OCI-LY3 (cell line): ENCODE data around the gene RGCC.

Source experiments
- H2AFZ ChIP-seq: fragments of 200-600, 300-600 bp; shearing (Covaris generic); 2 replicates; pipeline ENCODE4 v1.6.0; 2014; ENCODE audit warnings: antibody characterized with exemption, low read depth, low read length
- H3K27ac ChIP-seq: fragments of 200-600, 300-600 bp; sonication (generic); 2 replicates; pipeline ENCODE4 v1.5.1; 2014; ENCODE audit warnings: mild to moderate bottlenecking, low read length, moderate library complexity, mixed read lengths
- H3K27me3 ChIP-seq: fragments of 200-600, 300-600 bp; sonication (generic); 2 replicates; pipeline ENCODE4 v1.6.1; 2014; ENCODE audit warnings: low read depth, low read length, mixed read lengths
- H3K36me3 ChIP-seq: fragments of 200-600, 300-600 bp; sonication (generic); replicated peaks from 2 replicates; pipeline ENCODE3; 2014; ENCODE audit warnings: low read depth, low read length, mixed read lengths
- H3K4me1 ChIP-seq: fragments of 300-600, 200-600 bp; sonication (generic); 2 replicates; pipeline ENCODE4 v1.6.1; 2014; ENCODE audit warnings: low read length, mixed read lengths
- H3K4me2 ChIP-seq: fragments of 200-600, 300-600 bp; sonication (generic); 2 replicates; pipeline ENCODE4 v1.6.1; 2014; ENCODE audit warnings: low read length, mixed read lengths
- H3K4me3 ChIP-seq: fragments of 300-600, 200-600 bp; sonication (generic); 2 replicates; pipeline ENCODE4 v1.5.1; 2014; ENCODE audit warnings: antibody characterized with exemption, mild to moderate bottlenecking, low read length, moderate library complexity
- H3K79me2 ChIP-seq: fragments of 300-600, 200-600 bp; shearing (Covaris generic); 2 replicates; pipeline ENCODE4 v1.6.1; 2014; ENCODE audit warnings: mild to moderate bottlenecking, low read length, mixed read lengths
- H3K9ac ChIP-seq: fragments of 300-600, 200-600 bp; shearing (Covaris generic); 2 replicates; pipeline ENCODE4 v1.6.0; 2014; ENCODE audit warnings: mild to moderate bottlenecking, low read length, moderate library complexity
- H3K9me3 ChIP-seq: fragments of 200-600, 300-600 bp; shearing (Covaris generic); 2 replicates; pipeline ENCODE4 v1.6.1; 2014; ENCODE audit warnings: low read length, mixed read lengths; ENCODE audit not compliant: insufficient read depth
- H4K20me1 ChIP-seq: fragments of 200-600, 300-600 bp; sonication (generic); 2 replicates; pipeline ENCODE4 v1.6.1; 2016; ENCODE audit warnings: low read length, mixed read lengths; ENCODE audit not compliant: insufficient read depth
- EZH2phosphoT487 ChIP-seq: fragments of 200-600 bp; shearing (Covaris generic); IDR thresholded peaks from 2 replicates; pipeline ENCODE4 v1.6.1; 2018; ENCODE audit warnings: antibody characterized with exemption, mixed run types, low read depth
- TF ChIP-seq, protein P1 (sequence below): fragments of 200-600, 300-600 bp; sonication (generic); IDR thresholded peaks from 2 replicates; pipeline ENCODE4 v1.5.1; 2014; ENCODE audit warnings: antibody characterized with exemption, low read length, low read depth

Gene RGCC

DNA sequence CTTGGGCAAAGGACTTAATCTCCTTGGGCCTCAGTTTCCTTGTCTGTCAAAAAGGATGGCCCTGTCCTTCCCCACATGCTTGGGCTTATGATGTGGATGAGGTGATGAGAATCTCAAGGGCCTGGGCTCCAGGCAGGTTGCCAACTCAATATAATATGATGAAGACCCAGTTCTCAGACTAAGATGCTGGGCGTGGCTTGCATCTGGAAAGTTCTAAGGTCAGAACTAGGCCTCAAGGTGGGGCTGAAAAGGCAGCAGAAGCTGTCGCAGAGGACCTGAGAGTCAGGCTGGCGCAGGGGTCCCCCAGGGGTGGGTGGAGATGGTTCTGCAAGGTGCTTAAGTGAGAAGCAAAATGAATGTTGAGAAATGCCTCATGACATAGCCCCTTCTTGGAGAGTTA lies 58.8 kb downstream of the RGCC start:
- TF ChIP-seq, protein P1, sequence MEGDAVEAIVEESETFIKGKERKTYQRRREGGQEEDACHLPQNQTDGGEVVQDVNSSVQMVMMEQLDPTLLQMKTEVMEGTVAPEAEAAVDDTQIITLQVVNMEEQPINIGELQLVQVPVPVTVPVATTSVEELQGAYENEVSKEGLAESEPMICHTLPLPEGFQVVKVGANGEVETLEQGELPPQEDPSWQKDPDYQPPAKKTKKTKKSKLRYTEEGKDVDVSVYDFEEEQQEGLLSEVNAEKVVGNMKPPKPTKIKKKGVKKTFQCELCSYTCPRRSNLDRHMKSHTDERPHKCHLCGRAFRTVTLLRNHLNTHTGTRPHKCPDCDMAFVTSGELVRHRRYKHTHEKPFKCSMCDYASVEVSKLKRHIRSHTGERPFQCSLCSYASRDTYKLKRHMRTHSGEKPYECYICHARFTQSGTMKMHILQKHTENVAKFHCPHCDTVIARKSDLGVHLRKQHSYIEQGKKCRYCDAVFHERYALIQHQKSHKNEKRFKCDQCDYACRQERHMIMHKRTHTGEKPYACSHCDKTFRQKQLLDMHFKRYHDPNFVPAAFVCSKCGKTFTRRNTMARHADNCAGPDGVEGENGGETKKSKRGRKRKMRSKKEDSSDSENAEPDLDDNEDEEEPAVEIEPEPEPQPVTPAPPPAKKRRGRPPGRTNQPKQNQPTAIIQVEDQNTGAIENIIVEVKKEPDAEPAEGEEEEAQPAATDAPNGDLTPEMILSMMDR = no peak
- no peak for TF ChIP-seq EZH2phosphoT487
- H3K27me3 ChIP-seq = no peaks in the 10 kb centered on the region

DNA sequence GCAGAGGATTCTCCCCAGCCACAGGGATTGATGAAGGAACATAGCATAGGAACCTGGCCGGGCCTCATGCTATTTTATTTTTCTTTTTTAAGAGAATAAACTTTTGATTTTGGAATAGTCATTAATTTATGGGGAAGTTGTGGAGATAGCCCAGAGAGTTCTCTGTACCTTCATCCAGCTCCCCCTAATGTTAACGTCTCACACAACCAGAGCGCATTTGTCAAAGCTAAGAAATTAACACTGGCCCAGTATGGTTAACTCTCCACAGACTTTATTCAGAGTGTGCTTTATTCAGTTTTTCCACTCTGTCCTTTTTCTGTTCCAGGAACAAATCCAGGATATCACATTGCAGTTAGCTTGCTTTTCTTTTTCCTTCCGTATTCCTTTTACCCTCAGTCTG lies 59.4 kb downstream of the RGCC start:
- TF ChIP-seq, protein P1 = no peak
- no peak for TF ChIP-seq EZH2phosphoT487
- H3K27ac ChIP-seq = no peak overlapping the region
- H4K20me1 ChIP-seq = no peaks in the 10 kb centered on the region

More for the DNA sequence above, 58.8 kb downstream of the RGCC start:
- no peak overlapping the region for H3K4me3 ChIP-seq
- H2AFZ ChIP-seq = no peak overlapping the region
- peaks cover 7% of the 10 kb centered on the region; the same call in 1 of the 2 replicates for H3K4me1 ChIP-seq
- no peak overlapping the region for H3K4me2 ChIP-seq
- no peak overlapping the region for H3K9ac ChIP-seq
- H4K20me1 ChIP-seq = no peaks in the 10 kb centered on the region
- H3K27ac ChIP-seq = no peak overlapping the region
- no peaks in the 10 kb centered on the region for H3K9me3 ChIP-seq
- H3K79me2 ChIP-seq = no peaks in the 10 kb centered on the region
- no peaks in the 10 kb centered on the region for H3K36me3 ChIP-seq

DNA sequence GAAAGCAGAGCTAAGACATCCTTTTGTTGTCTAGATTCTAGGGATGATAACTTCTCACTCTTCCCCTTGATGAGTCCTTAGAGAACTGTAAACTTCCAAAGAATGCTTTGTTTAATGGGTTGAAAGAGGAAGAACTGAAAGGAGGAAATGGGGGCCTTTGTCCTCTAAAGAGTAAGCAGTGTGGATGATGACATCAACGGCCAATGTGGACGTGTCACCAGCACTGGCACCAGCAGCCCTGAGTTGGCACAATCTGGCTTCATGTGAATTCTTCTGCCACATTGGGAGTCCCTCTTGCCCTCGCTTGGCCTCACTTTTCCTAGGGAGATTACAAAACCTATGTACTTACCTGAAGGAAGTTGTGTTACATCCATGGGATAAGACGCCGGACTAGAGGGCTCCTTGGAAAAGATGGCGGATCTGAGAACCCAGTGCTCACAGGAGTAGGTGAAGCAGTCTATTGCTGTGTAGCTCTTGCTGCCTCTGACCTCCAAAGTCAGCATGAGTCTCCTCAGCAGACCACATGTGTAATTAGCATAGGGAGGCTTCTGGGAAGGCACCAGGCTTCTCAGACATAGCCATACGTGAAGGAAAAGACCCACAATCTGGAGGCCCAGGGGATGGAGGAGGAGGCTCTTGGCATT lies 62.8 kb downstream of the RGCC start:
- Histone ChIP-seq H3K4me1 (no peaks in the 10 kb centered on the region), H3K4me2 (no peak overlapping the region), H3K4me3 (no peak overlapping the region), H3K9me3 (no peaks in the 10 kb centered on the region), H3K36me3 (no peaks in the 10 kb centered on the region), H3K9ac (no peak overlapping the region), H2AFZ (no peak overlapping the region), H3K79me2 (no peaks in the 10 kb centered on the region), H3K27ac (no peak overlapping the region), H4K20me1 (no peaks in the 10 kb centered on the region), H3K27me3 (no peaks in the 10 kb centered on the region)
- no peak for TF ChIP-seq EZH2phosphoT487
- TF ChIP-seq, protein P1 = no peak

More for the DNA sequence above, 59.4 kb downstream of the RGCC start:
- Histone ChIP-seq H3K4me1 (peaks cover 7% of the 10 kb centered on the region; the same call in 1 of the 2 replicates), H3K79me2 (no peaks in the 10 kb centered on the region), H3K4me2 (no peak overlapping the region), H3K4me3 (no peak overlapping the region), H3K9me3 (no peaks in the 10 kb centered on the region), H2AFZ (no peak overlapping the region), H3K36me3 (no peaks in the 10 kb centered on the region), H3K27me3 (no peaks in the 10 kb centered on the region), H3K9ac (no peak overlapping the region)
